Measurements from ENCODE around the gene SIPA1. TPM values are rescaled to one million over a fixed set of nuclear protein-coding genes. Genes with fewer than 3 reads are reported as not detected.

SIPA1 gene
- total and polyA plus RNA-seq, 9 of the 15 experiments (the other 6 are each of a cell fraction or from before 2014, with no cell fraction given) = 0.25 to 85.8 (median 16.8) TPM

- TF ChIP-seq SP2 (IDR thresholded peaks at IDR 0.05; ENCODE audit: extremely low read depth, low read depth, low read length, poor library complexity, severe bottlenecking) = no peak
- TF ChIP-seq ZBTB2 (IDR thresholded peaks at IDR 0.05) = peak; percentile 98
- no peak; the same call in none of the 2 replicates for TF ChIP-seq MGA (IDR thresholded peaks at IDR 0.05)
- TF ChIP-seq ZMIZ1 (IDR thresholded peaks at IDR 0.05; ENCODE audit: low read depth in 2 of 2, low read length in 2 of 2) = no peak
- 0 out of 2 replicates have a peak, but pooled peaks have one; percentile 12 for TF ChIP-seq HES1 (IDR thresholded peaks at IDR 0.05; ENCODE audit: low read depth)
- 0 out of 2 replicates have a peak, but pooled peaks have one; percentile 7 for TF ChIP-seq NR2F6 (CRISPR knock-in tag; IDR thresholded peaks at IDR 0.05)
- no peak; the same call in 1 of the 2 replicates for TF ChIP-seq ZNF354B (CRISPR knock-in tag; IDR thresholded peaks at IDR 0.05)
Measured at GRCh38 chr11:65652511-65653228, 14.8 kb downstream of the SIPA1 start (continued).
